GM23248 (cell line): ENCODE data around the gene LIN28B. TPM values are rescaled to one million over a fixed set of nuclear protein-coding genes. Genes with fewer than 3 reads are reported as not detected.
"Not testable (repeated sequence)": the region's sequence is repeated elsewhere in the genome, so short reads cannot be mapped to it uniquely, and the experiment has no call there.

Experiments used
- DNase-seq: peaks from one replicate; pipeline ENCODE4 v3.0.0-alpha.2; 2015
- H2AFZ ChIP-seq: fragments of 200-600 bp; sonication (generic); 2 replicates; pipeline ENCODE4 v1.6.1; 2016; ENCODE audit warnings: antibody characterized with exemption
- H3F3A ChIP-seq: fragments of 200-600 bp; sonication (generic); 2 replicates; pipeline ENCODE4 v1.6.1; 2016; ENCODE audit warnings: mild to moderate bottlenecking, antibody characterized with exemption, mixed run types; ENCODE audit not compliant: insufficient read depth
- H3K27ac ChIP-seq: fragments of 200-600 bp; sonication (generic); 2 replicates; pipeline ENCODE4 v1.5.1; 2016; ENCODE audit warnings: mild to moderate bottlenecking
- H3K27me3 ChIP-seq: fragments of 200-600 bp; sonication (generic); replicated peaks from 2 replicates; pipeline ENCODE4 v1.6.1; 2016; ENCODE audit warnings: mild to moderate bottlenecking; ENCODE audit not compliant: insufficient read depth
- H3K36me3 ChIP-seq: fragments of 200-600 bp; sonication (generic); 2 replicates; pipeline ENCODE4 v1.6.1; 2016; ENCODE audit warnings: low read depth, mild to moderate bottlenecking
- H3K4me1 ChIP-seq: fragments of 200-600 bp; sonication (generic); 2 replicates; pipeline ENCODE4 v1.6.1; 2016; ENCODE audit warnings: mild to moderate bottlenecking; ENCODE audit not compliant: insufficient read depth
- H3K4me2 ChIP-seq: fragments of 200-600 bp; sonication (generic); one replicate; pipeline ENCODE4 v1.6.1; 2016; ENCODE audit warnings: mild to moderate bottlenecking; ENCODE audit not compliant: unreplicated experiment
- H3K4me3 ChIP-seq: fragments of 200-600 bp; sonication (generic); 2 replicates; pipeline ENCODE4 v1.5.1; 2016; ENCODE audit warnings: mild to moderate bottlenecking
- H3K79me2 ChIP-seq: fragments of 200-600 bp; sonication (generic); 2 replicates; pipeline ENCODE4 v1.6.1; 2016; ENCODE audit warnings: mild to moderate bottlenecking; ENCODE audit not compliant: insufficient read depth
- H3K9ac ChIP-seq: fragments of 200-600 bp; sonication (generic); 2 replicates; pipeline ENCODE4 v1.6.1; 2016; ENCODE audit warnings: mild to moderate bottlenecking
- H3K9me2 ChIP-seq: fragments of 200-600 bp; sonication (generic); 2 replicates; pipeline ENCODE4 v1.6.1; 2016; ENCODE audit warnings: mixed run types, mild to moderate bottlenecking, moderate library complexity; ENCODE audit not compliant: insufficient read depth
- H3K9me3 ChIP-seq: fragments of 200-600 bp; sonication (generic); one replicate; pipeline ENCODE4 v1.6.1; 2017; ENCODE audit warnings: low read depth
- H4K20me1 ChIP-seq: fragments of 200-600 bp; sonication (generic); 2 replicates; pipeline ENCODE4 v1.6.0; 2016; ENCODE audit not compliant: insufficient read depth
- EZH2 ChIP-seq: fragments of 200-600 bp; sonication (generic); IDR thresholded peaks from 2 replicates; pipeline ENCODE4 v1.6.1; 2018; ENCODE audit warnings: antibody characterized with exemption, mild to moderate bottlenecking; ENCODE audit not compliant: insufficient read depth, poor library complexity, severe bottlenecking
- EZH2phosphoT487 ChIP-seq: fragments of 200-600 bp; sonication (generic); IDR thresholded peaks from 2 replicates; pipeline ENCODE4 v1.6.1; 2018; ENCODE audit warnings: antibody characterized with exemption, moderate library complexity, mild to moderate bottlenecking, low read depth; ENCODE audit not compliant: insufficient read depth
- WGBS, 2 experiments: methylation state at CpG; one replicate each; pipeline ENCODE4 v1.1.6; 2015 to 2017; ENCODE audit warnings: low lambda C conversion rate in 2 of 2, low coverage in 1 of 2; ENCODE audit errors: missing lambda C conversion rate in 2 of 2; 5-methylcytosine and 5-hydroxymethylcytosine counted together
- in situ Hi-C: fragments of 300-500 bp; cut with MboI; formaldehyde crosslinking; loops from 2 replicates; pipeline ENCODE4 v1.15.0; 2020
- polyA plus RNA-seq: library from polyadenylated mRNA; unstranded; fragments of >200 nt; fragmentation: Nextera tagmentation; extraction: Ambion mirVana; gene quantifications from 2 replicates; pipeline ENCODE4 v1.2.1, GENCODE V29; 2016
- total RNA-seq: library from RNA; depleted of rRNA; stranded (reverse); fragments of >200 nt; shearing (Covaris generic); gene quantifications from 2 replicates; pipeline ENCODE4 v1.2.3, GENCODE V29; 2014

Gene LIN28B
- total and polyA plus RNA-seq, 2 experiments from 2014 or later = not detected

DNA sequence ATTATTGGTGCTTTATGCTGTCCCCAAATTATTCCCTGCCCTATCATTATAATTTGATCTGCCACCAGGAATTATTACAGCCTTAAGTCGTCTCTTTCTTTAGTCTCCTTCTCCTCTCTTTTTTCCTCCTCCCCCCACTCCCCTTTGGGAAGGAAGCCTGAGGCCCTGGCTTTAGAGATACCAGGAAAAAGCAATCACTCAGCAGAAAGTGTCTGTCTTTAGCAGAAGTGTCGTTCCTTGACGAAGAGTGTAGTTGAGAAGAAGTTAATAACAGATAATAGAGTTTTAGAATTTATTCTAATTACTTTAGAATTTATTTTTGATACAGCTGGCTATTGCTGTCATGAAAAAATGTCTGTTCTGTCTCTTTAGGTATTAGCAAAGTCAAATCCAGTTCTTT is 16.5 kb downstream of the LIN28B start:
- H3K79me2 ChIP-seq = no peaks in the 10 kb centered on the region
- H3K4me3 ChIP-seq = no peak overlapping the region
- no peaks in the 10 kb centered on the region for H3F3A ChIP-seq
- no peak overlapping the region for H3K27ac ChIP-seq
- H3K27me3 ChIP-seq = no peaks in the 10 kb centered on the region
- no peak overlapping the region for H3K4me2 ChIP-seq
- no peaks in the 10 kb centered on the region for H4K20me1 ChIP-seq
- DNase-seq = no peak
- TF ChIP-seq EZH2 (no peak), EZH2phosphoT487 (no peak)
- 11 to 15% methylated on average over 3 of the region's 3 CpGs for WGBS, 2 experiments
- no peaks in the 10 kb centered on the region for H3K9me3 ChIP-seq
- H3K9me2 ChIP-seq = no peaks in the 10 kb centered on the region
- no peaks in the 10 kb centered on the region for H3K4me1 ChIP-seq
- H3K9ac ChIP-seq = no peak overlapping the region
- in situ Hi-C loops = no loop called here
- H3K36me3 ChIP-seq = no peaks in the 10 kb centered on the region
- H2AFZ ChIP-seq = no peak overlapping the region

DNA sequence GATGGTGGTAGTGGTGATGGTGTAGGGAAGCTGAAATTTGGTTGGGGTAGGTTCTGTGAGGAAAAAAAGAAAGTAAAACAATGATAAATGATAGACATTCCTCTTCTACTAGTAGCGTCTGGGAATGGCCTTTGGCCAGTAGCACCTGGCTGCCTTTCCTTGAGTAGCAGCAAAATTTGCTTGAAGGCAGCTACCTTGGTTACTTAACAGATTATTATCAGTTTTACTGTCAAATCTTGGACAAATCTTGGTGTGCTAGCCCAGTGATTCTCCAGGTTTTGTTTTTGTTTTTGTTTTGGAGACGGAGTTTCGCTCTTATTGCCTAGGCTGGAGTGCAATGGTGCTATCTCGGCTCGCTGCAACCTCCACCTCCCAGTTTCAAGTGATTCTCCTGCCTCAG is 26.4 kb downstream of the LIN28B start:
- H4K20me1 ChIP-seq = no peaks in the 10 kb centered on the region
- 85 to 89% methylated on average over 5 of the region's 5 CpGs for WGBS, 2 experiments
- TF ChIP-seq EZH2 = no peak
- no peak for TF ChIP-seq EZH2phosphoT487

DNA sequence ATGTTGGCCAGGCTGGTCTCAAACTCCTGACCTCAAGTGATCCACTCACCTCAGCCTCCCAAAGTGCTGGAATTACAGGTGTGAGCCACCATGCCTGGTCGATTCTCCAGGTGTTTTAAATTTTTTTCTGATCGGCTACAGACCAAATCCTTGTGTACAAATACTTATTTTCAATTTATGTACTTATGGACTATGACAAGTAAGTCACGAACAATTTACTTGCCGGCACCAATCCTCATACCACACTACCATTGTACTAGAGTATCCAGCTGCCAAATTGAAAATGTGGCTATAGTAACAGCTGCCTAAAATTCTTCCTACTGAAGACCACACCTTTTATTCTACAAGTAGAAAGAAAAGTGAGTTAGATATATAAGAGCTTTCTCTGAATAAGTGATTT is 26.9 kb downstream of the LIN28B start:
- no peak overlapping the region for H3K4me3 ChIP-seq
- 53 to 58% methylated on average over 4 of the region's 4 CpGs for WGBS, 2 experiments

More for the DNA sequence above, 26.4 kb downstream of the LIN28B start:
- Histone ChIP-seq H2AFZ (no peak overlapping the region), H3K4me1 (no peaks in the 10 kb centered on the region), H3K4me2 (no peak overlapping the region), H3K4me3 (no peak overlapping the region), H3K9me3 (no peaks in the 10 kb centered on the region), H3K27me3 (peaks cover 9% of the 10 kb centered on the region), H3F3A (no peaks in the 10 kb centered on the region), H3K27ac (no peak overlapping the region), H3K36me3 (no peaks in the 10 kb centered on the region), H3K9me2 (no peaks in the 10 kb centered on the region), H3K9ac (no peak overlapping the region), H3K79me2 (no peaks in the 10 kb centered on the region)
- in situ Hi-C loops = no loop called here
- DNase-seq = no peak

DNA sequence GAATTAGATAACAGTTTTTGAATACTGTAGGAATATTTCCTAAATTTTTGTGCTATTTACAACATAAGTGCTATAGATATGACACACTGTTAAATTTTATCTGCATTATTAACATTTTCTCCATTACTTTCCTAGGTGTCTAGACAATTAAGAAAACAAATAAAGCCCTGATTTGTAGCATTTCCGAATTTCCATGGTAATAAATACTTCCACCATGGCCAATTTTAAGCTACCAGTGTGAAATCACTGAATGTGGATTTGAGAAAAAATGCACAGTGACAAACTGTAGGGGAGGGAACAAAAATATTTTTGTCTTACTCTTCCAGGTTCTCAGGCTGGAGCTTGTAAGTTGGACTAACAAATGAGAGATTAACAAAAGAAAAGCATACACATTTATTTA is 27.9 kb downstream of the LIN28B start:
- TF ChIP-seq EZH2phosphoT487 = no peak
- TF ChIP-seq EZH2 = no peak
- H3K27me3 ChIP-seq = peaks cover 9% of the 10 kb centered on the region
- in situ Hi-C loops = no loop called here
- 21 to 32% methylated on average over 1 of the region's 1 CpG for WGBS, 2 experiments
- no peak overlapping the region for H3K27ac ChIP-seq
- no peaks in the 10 kb centered on the region for H3K79me2 ChIP-seq
- no peaks in the 10 kb centered on the region for H3F3A ChIP-seq
- no peaks in the 10 kb centered on the region for H3K9me3 ChIP-seq
- H2AFZ ChIP-seq = no peak overlapping the region
- no peaks in the 10 kb centered on the region for H3K4me1 ChIP-seq
- no peak for DNase-seq
- H4K20me1 ChIP-seq = no peaks in the 10 kb centered on the region
- no peak overlapping the region for H3K4me3 ChIP-seq
- H3K9ac ChIP-seq = no peak overlapping the region
- H3K4me2 ChIP-seq = no peak overlapping the region
- H3K9me2 ChIP-seq = no peaks in the 10 kb centered on the region
- no peaks in the 10 kb centered on the region for H3K36me3 ChIP-seq

More for the DNA sequence above, 26.9 kb downstream of the LIN28B start:
- TF ChIP-seq EZH2 = no peak
- TF ChIP-seq EZH2phosphoT487 = no peak
- peaks cover 9% of the 10 kb centered on the region for H3K27me3 ChIP-seq
- in situ Hi-C loops = no loop called here
- no peaks in the 10 kb centered on the region for H3K9me3 ChIP-seq
- H3K9me2 ChIP-seq = no peaks in the 10 kb centered on the region
- no peak overlapping the region for H2AFZ ChIP-seq
- H3K9ac ChIP-seq = no peak overlapping the region
- no peak overlapping the region for H3K27ac ChIP-seq
- DNase-seq = no peak
- H4K20me1 ChIP-seq = no peaks in the 10 kb centered on the region
- H3K36me3 ChIP-seq = no peaks in the 10 kb centered on the region
- no peaks in the 10 kb centered on the region for H3K79me2 ChIP-seq
- H3K4me2 ChIP-seq = no peak overlapping the region
- H3K4me1 ChIP-seq = no peaks in the 10 kb centered on the region
- no peaks in the 10 kb centered on the region for H3F3A ChIP-seq

DNA sequence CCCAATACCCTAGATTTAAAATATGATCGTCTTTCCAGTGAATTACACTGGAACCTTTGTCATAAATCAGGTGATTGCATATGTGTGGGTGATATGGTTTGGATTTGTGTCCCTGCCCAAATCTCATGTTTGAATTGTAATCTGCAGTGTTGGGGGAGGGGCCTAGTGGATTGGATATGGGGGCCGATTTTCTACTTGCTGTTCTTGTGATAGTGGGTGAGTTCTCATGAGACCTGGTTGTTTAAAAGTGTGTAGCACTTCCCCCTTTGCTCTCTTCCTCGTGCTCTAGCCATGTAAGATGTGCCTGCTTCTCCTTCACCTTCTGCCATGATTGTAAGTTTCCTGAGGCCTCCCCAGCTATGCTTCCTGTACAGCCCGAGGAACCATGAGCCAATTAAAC is 29.0 kb downstream of the LIN28B start:
- in situ Hi-C loops, H3K9me2 ChIP-seq, H3F3A ChIP-seq, DNase-seq, H3K9me3 ChIP-seq, H3K27ac ChIP-seq, H3K4me2 ChIP-seq, H3K79me2 ChIP-seq, H2AFZ ChIP-seq, H3K36me3 ChIP-seq, H4K20me1 ChIP-seq, H3K4me3 ChIP-seq, H3K27me3 ChIP-seq, H3K4me1 ChIP-seq, H3K9ac ChIP-seq: not testable (repeated sequence)
- 62 to 65% methylated on average over 4 of the region's 4 CpGs for WGBS, 2 experiments
